HG02938 (cell line): Measurements from ENCODE around the gene RNF25.

Experiments
- ATAC-seq: cut with Tn5 transposase; IDR thresholded peaks from one replicate; pipeline ENCODE4 v1.9.1; 2021; ENCODE audit warnings: mild to moderate bottlenecking, moderate library complexity; ENCODE audit not compliant: unreplicated experiment

RNF25 gene

DNA sequence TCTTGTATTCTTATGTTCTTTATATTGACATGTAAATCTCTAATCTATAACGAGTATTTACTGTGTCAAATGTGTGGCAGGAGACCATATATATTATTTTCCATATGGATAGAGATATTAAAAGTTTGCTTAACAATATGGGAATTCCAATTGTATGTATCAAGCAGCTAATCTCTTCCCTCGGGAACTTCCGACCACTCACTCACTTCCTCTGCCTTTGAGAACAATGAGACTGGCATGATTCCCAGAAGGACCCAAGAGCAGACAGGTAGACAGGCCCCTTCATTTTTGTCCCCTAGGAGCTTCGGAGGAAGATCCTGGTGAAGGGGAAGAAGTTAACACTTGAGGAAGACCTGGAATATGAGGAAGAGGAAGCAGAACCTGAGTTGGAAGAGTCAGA lies 40.0 kb downstream of the RNF25 start:
- ATAC-seq, result no peak

DNA sequence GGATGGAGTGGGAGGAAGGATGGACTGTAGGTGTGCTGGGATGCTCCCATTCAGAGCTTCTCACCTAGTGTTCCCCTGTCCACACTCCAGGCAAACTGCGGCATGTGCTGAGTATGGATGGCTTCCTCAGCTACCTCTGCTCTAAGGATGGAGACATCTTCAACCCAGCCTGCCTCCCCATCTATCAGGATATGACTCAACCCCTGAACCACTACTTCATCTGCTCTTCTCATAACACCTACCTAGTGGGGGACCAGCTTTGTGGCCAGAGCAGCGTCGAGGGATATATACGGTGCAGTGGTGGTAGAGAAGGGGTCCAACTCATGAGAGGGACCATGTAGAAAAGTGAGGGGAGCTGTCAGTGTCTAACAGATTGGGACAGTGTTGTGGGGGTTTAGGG lies 43.9 kb downstream of the RNF25 start:
- ATAC-seq, result no peak

DNA sequence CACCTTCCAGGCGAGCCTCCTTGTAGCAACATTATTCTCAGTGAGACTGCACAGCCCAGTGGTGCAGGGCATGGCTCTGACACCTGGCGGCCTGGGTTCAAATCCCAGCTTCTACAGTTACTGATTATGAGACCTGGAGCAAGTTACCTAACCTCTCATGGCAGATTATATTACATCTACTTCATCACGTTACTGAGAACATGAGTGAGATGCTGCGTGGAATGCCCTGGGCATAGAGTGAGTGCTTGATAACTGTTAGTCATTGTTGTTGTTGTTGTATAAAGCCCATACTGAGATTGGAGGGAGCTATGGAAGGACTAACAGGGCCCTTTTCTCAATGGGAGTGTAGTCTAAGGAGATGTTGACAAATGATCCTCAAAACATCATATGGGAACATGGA lies 45.4 kb downstream of the RNF25 start:
- ATAC-seq, result no peak

DNA sequence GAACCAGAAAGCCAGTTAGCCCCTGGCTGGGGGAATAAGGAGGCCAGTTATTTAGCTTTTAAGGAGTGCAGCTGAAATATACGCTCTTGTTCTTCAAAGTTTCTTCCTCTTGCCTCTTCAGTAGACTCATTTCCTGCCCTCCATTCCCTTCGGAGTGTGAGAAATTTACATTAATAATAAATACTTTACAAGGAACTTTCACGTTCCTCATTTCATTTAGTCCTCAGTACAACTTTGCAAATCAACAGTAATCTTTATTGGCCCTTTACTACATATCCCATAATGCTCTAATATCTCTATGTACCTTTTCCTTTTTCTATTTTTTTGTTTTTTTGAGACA lies 48.5 kb downstream of the RNF25 start:
- no peak for ATAC-seq

DNA sequence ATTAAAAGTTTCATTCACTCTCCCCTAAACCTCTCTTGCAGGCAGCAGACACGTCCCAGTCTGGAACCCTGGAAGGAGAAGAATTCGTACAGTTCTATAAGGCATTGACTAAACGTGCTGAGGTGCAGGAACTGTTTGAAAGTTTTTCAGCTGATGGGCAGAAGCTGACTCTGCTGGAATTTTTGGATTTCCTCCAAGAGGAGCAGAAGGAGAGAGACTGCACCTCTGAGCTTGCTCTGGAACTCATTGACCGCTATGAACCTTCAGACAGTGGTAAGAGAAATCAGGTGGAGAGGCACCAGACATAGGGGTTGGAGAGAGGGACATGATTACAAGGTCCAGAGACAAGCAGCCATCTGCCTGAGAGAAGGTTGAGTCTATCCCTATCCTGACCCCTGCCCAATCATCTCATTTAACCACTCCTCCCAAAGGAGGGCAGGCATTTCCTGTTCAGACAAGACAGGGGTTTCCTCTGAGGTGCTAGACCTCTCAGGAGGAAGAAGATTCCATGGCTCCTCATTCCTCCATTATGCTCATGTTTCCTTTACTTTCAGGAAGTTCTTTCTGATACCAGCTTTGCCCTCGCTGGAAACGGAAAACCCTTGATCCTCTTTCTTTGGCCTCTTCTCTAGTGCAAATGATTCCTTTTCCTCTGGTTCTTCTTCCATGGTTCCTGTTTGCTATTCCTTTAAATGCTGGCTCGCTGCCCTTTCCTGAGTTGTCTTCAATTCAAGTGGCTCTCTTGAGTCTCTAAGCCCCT lies 49.0 kb downstream of the RNF25 start:
- no peak for ATAC-seq

DNA sequence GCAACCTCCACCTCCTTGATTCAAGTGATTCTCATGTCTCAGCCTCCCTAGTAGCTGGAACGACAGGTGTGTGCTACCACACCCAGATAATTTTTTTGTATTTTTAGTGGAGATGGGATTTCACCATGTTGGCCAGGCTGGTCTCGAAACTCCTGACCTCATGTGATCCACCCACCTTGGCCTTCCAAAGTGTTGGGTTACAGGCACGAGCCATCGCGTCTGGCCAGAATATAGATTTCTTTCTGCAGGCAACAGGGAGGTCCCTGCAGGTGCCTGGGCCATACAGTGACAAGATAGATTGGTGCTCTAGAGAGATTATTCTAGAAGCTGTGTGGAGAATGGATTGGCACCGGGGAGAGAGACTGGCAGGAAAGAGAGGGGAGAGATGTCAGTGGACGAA lies 50.8 kb downstream of the RNF25 start:
- no peak for ATAC-seq

DNA sequence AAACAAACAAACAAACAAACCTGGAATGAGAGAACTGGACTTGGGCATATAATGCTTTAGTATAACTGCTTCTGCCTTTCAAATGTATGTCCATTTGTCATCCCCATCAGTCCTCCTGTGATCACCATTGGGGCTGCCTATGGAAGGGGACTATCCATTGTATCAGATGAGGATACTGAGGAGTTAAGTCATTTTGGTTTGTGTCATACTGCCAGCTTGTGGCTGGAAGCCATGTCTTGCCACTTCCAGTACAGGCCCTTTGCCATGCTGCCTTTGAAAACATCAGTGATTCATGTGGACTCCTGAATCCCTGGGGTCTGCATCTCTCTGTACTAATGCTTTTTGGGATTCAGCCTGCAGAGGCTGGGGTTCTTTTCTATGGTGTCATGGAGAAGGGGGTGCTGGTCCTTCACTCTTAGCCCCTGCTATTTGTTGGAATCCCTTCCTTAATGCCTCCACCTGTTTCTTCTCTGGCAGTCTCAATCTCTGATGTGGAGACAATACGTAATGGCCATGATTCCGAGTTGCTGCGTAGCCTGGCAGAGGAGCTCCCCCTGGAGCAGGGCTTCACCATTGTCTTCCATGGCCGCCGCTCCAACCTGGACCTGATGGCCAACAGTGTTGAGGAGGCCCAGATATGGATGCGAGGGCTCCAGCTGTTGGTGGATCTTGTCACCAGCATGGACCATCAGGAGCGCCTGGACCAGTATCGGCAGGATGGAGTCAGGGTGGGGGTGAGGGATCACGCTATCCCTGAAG lies 53.5 kb downstream of the RNF25 start:
- ATAC-seq, result no peak

DNA sequence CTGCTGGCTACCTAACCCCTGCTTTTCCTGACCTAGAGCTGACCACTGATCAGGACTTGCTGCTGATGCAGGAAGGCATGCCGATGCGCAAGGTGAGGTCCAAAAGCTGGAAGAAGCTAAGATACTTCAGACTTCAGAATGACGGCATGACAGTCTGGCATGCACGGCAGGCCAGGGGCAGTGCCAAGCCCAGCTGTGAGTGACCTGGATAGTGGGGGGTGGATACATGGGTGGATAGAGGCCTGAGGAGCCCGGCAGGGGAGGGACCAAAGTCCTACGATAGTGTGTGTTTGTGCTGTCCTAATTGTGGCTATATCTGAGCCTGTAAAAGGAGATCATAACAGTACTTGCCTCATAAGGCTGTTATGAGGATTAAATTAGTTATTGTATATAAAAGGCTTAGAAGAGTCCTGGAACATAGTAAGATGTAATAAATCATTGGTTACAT lies 55.9 kb downstream of the RNF25 start:
- ATAC-seq, result no peak
